HCT116 (cell line): ENCODE measurements around the gene SLC3A2. TPM values are rescaled to one million over a fixed set of nuclear protein-coding genes. Genes with fewer than 3 reads are reported as not detected.
A peak's percentile ranks its signal among the peaks of the same experiment; 100 is the strongest.

Experiments used
- ATAC-seq: fragments of 200-7000 bp; cut with Tn5 transposase; 2 replicates; pipeline ENCODE4 v1.9.1; 2020; ENCODE audit warnings: mild to moderate bottlenecking, moderate library complexity
- BruUV-seq: library from RNA; stranded (reverse); fragments of 400-500 nt; replicated peaks from 2 replicates; lab custom pipeline; 2021; lab: Mats Ljungman, UMichigan
- CTCF ChIA-PET: fragments of 300-600 bp; sonication (Branson Sonifier 250); formaldehyde crosslinking; loops from one replicate; lab custom pipeline; 2021; ENCODE audit warnings: antibody characterized with exemption; lab: Charles Lee
- POLR2A ChIA-PET: fragments of 300-600, 350-600 bp; sonication (Branson Sonifier 250); formaldehyde crosslinking; loops from one replicate; lab custom pipeline; 2021; ENCODE audit warnings: antibody characterized with exemption; lab: Charles Lee
- RAD21 ChIA-PET, 2 experiments: fragments of 300-600 bp; sonication (Branson Sonifier 250); formaldehyde crosslinking; loops; one replicate each; lab custom pipeline; 2023; ENCODE audit warnings: low total read pairs in 2 of 2; ENCODE audit not compliant: uncharacterized antibody in 2 of 2, unreplicated experiment in 2 of 2, low non-redundant PET in 1 of 2; lab: Charles Lee
- DNase-seq: peaks from one replicate; pipeline ENCODE4 v3.0.0-alpha.2; 2010; ENCODE audit warnings: low read depth, low spot score
- H2AFZ ChIP-seq: fragments of 200-600 bp; shearing (Covaris generic), sonication (generic); 2 replicates; pipeline ENCODE4 v1.6.1; 2017; ENCODE audit warnings: low read depth, mixed run types, mixed read lengths, antibody characterized with exemption, low read length; ENCODE audit not compliant: poor library complexity, severe bottlenecking
- H3K27ac ChIP-seq: 2 replicates; pipeline ENCODE4 v1.5.1; 2012; ENCODE audit warnings: low read depth, low read length
- H3K27me3 ChIP-seq: fragments of 200-600 bp; sonication (generic); 2 replicates; pipeline ENCODE4 v1.6.1; 2016; ENCODE audit warnings: mixed run types, low read length, mixed read lengths; ENCODE audit not compliant: insufficient read depth
- H3K36me3 ChIP-seq, 2 experiments: fragments of 200-500 bp in 1 of 2; fragments of 200-600 bp in 1 of 2; sonication (Bioruptor generic) in 1 of 2; sonication (generic) in 1 of 2; 2 replicates each; pipeline versions ENCODE4 v1.5.1 to v1.6.1; 2014 to 2016; ENCODE audit warnings: low read length in 2 of 2, inconsistent platforms in 1 of 2, mixed read lengths in 1 of 2, mixed run types in 1 of 2; ENCODE audit not compliant: insufficient read depth in 2 of 2, control insufficient read depth in 1 of 2
- H3K4me1 ChIP-seq, 2 experiments: fragments of 200-600 bp in 1 of 2; sonication (generic) in 1 of 2; 2 replicates each; pipeline versions ENCODE4 v1.5.1 to v1.6.1; 2012 to 2017; ENCODE audit warnings: low read length in 2 of 2, inconsistent platforms in 1 of 2, mild to moderate bottlenecking in 1 of 2, mixed read lengths in 1 of 2, mixed run types in 1 of 2, moderate library complexity in 1 of 2; ENCODE audit not compliant: insufficient read depth in 2 of 2, control insufficient read depth in 1 of 2
- H3K4me2 ChIP-seq: fragments of 200-600 bp; sonication (generic); 2 replicates; pipeline ENCODE4 v1.6.1; 2017; ENCODE audit warnings: mixed run types, low read length, mixed read lengths
- H3K4me3 ChIP-seq, 2 experiments: fragments of 200-600 bp in 1 of 2; sonication (generic) in 1 of 2; replicated peaks in 1 of 2; 2 replicates each; pipeline ENCODE4 v1.5.1; 2011 to 2016; ENCODE audit warnings: low read length in 2 of 2, control low read depth in 1 of 2, low read depth in 1 of 2, mild to moderate bottlenecking in 1 of 2, mixed read lengths in 1 of 2, mixed run types in 1 of 2
- H3K79me2 ChIP-seq: fragments of 200-600 bp; sonication (generic); 2 replicates; pipeline ENCODE4 v1.6.1; 2017; ENCODE audit warnings: mild to moderate bottlenecking, mixed run types, low read length, moderate library complexity, mixed read lengths; ENCODE audit not compliant: insufficient read depth
- H3K9ac ChIP-seq: fragments of 200-600 bp; sonication (generic); 2 replicates; pipeline ENCODE4 v1.6.1; 2016; ENCODE audit warnings: low read length, mixed read lengths
- H3K9me2 ChIP-seq: fragments of 200-600 bp; sonication (generic), shearing (Covaris generic); 2 replicates; pipeline ENCODE4 v1.6.1; 2017; ENCODE audit warnings: mixed run types, mild to moderate bottlenecking, moderate library complexity; ENCODE audit not compliant: insufficient read depth
- H3K9me3 ChIP-seq, 2 experiments: fragments of 200-500 bp in 1 of 2; fragments of 200-600 bp in 1 of 2; sonication (Bioruptor generic) in 1 of 2; sonication (generic) in 1 of 2; 2 replicates each; pipeline ENCODE4 v1.6.1; 2014 to 2017; ENCODE audit warnings: low read length in 2 of 2, mixed read lengths in 2 of 2, inconsistent platforms in 1 of 2, low read depth in 1 of 2, mild to moderate bottlenecking in 1 of 2, mixed run types in 1 of 2, moderate library complexity in 1 of 2; ENCODE audit not compliant: control insufficient read depth in 1 of 2, insufficient read depth in 1 of 2
- H4K20me1 ChIP-seq: fragments of 200-600 bp; sonication (generic), shearing (Covaris generic); 2 replicates; pipeline ENCODE4 v1.6.1; 2017; ENCODE audit warnings: mixed run types, mild to moderate bottlenecking, moderate library complexity; ENCODE audit not compliant: insufficient read depth
- CEBPB ChIP-seq: IDR thresholded peaks from 2 replicates; pipeline ENCODE4 v1.6.1; 2012; ENCODE audit warnings: low read depth
- CTCF ChIP-seq, 3 experiments: fragments of 200-600 bp in 1 of 3; sonication (generic) in 1 of 3; IDR thresholded peaks in 2 of 3; conservative IDR thresholded peaks in 1 of 3; 2 replicates each; pipeline ENCODE4 v1.5.1; 2012 to 2017; ENCODE audit warnings: low read depth in 2 of 3, low read length in 2 of 3, antibody characterized with exemption in 1 of 3, borderline replicate concordance in 1 of 3, control low read depth in 1 of 3, mild to moderate bottlenecking in 1 of 3, mixed read lengths in 1 of 3, mixed run types in 1 of 3, moderate library complexity in 1 of 3; ENCODE audit not compliant: insufficient read depth in 1 of 3
- EZH2phosphoT487 ChIP-seq: fragments of 200-600 bp; IDR thresholded peaks from 2 replicates; pipeline ENCODE4 v1.6.1; 2018; ENCODE audit warnings: antibody characterized with exemption, borderline replicate concordance
- POLR2A ChIP-seq: IDR thresholded peaks from 2 replicates; pipeline ENCODE4 v1.7.0; 2011; ENCODE audit warnings: borderline replicate concordance; ENCODE audit not compliant: insufficient read depth, insufficient read length; ENCODE audit errors: extremely low read depth
- RAD21 ChIP-seq: IDR thresholded peaks from 2 replicates; pipeline ENCODE4 v1.6.1; 2012; ENCODE audit warnings: low read depth, mild to moderate bottlenecking
- SIN3A ChIP-seq: IDR thresholded peaks from 2 replicates; pipeline ENCODE4 v1.6.1; 2012; ENCODE audit warnings: low read depth
- SP1 ChIP-seq: IDR thresholded peaks from 2 replicates; pipeline ENCODE4 v1.6.1; 2012; ENCODE audit warnings: low read depth
- YY1 ChIP-seq: IDR thresholded peaks from 2 replicates; pipeline ENCODE4 v1.6.1; 2011; ENCODE audit warnings: low read length, low read depth, moderate library complexity, mild to moderate bottlenecking; ENCODE audit not compliant: insufficient replicate concordance; ENCODE audit errors: extremely low read depth
- ZNF274 ChIP-seq: fragments of 200-500 bp; sonication (Bioruptor generic); IDR thresholded peaks from 2 replicates; pipeline ENCODE4 v1.6.1; 2014; ENCODE audit warnings: mild to moderate bottlenecking, low read depth, low read length, inconsistent platforms
- intact Hi-C: fragments of 100-400 bp; cut with micrococcal nuclease; formaldehyde crosslinking; loops from 2 replicates; pipeline ENCODE4 v1.10.0; 2022
- total RNA-seq: library from RNA; stranded (reverse); gene quantifications from one replicate; pipeline ENCODE4 v1.2.1, GENCODE V29; 2021; ENCODE audit not compliant: unreplicated experiment

Gene SLC3A2
- total RNA-seq, 1 experiment from 2014 or later: 418 TPM

- POLR2A ChIA-PET: interaction anchor here (0.7 to 2.8 kb wide), 16 partner anchors 8 to 165 kb away, joined by 3 to 113 read pairs (median 6); partner anchors contain the start of genes HNRNPUL2, LBHD1, NXF1 and TMEM223
- Histone ChIP-seq H4K20me1 (no peaks in the 10 kb centered on the region; the same call in 1 of the 2 replicates), H3K4me1 (peaks cover 7 to 32% of the 10 kb centered on the region in 2 experiments), H3K79me2 (peaks cover 60% of the 10 kb centered on the region), H3K9ac (peak within 1 kb of the TSS; percentile 92), H3K36me3 (peaks cover 17 to 34% of the 10 kb centered on the region in 2 experiments), H2AFZ (no peak within 1 kb of the TSS), H3K4me3 (peak within 1 kb of the TSS; percentile 86 to 93), H3K9me3 (no peaks in the 10 kb centered on the region), H3K27ac (peak within 1 kb of the TSS; percentile 64), H3K9me2 (no peaks in the 10 kb centered on the region), H3K4me2 (peak within 1 kb of the TSS; percentile 92), H3K27me3 (no peaks in the 10 kb centered on the region)
- CTCF ChIA-PET: interaction anchor here (0.9 to 1.3 kb wide), 3 partner anchors 46 to 48 kb away, joined by 3 to 6 read pairs (median 4); partner anchors contain the start of genes SLC3A2 and TMEM179B
- RAD21 ChIA-PET: no interaction called here
- TSS peak; percentile 89 for BruUV-seq
- TF ChIP-seq SIN3A (no peak), POLR2A (peak; percentile 59)
- intact Hi-C loops: loop anchor here (1.0 kb wide), 1 partner anchor 9 kb away; no protein-coding TSS in a partner anchor
- DNase-seq: no peak
- ATAC-seq: peak; percentile 7
Observed at GRCh38 chr11:62832336-62833234, 48.1 kb upstream of the SLC3A2 start, which contains the start of gene TEX54. TSS of gene TEX54 (minus strand) at chr11:62832841.

- ATAC-seq (no peak), DNase-seq (no peak)
- Histone ChIP-seq H3K4me1 (peaks cover 5 to 35% of the 10 kb centered on the region in 2 experiments), H3K4me3 (no peak overlapping the region), H4K20me1 (no peaks in the 10 kb centered on the region; the same call in 1 of the 2 replicates), H3K9ac (no peak overlapping the region), H3K36me3 (peaks cover 15 to 40% of the 10 kb centered on the region in 2 experiments), H2AFZ (no peak overlapping the region), H3K79me2 (peaks cover 63% of the 10 kb centered on the region), H3K9me2 (no peaks in the 10 kb centered on the region), H3K9me3 (no peaks in the 10 kb centered on the region), H3K27me3 (no peaks in the 10 kb centered on the region), H3K4me2 (no peak overlapping the region), H3K27ac (no peak overlapping the region)
- ChIA-PET POLR2A (no interaction called here), RAD21 (no interaction called here), CTCF (interaction anchor here (0.5 kb wide), 1 partner anchor 161 kb away, joined by 5 read pairs; no protein-coding TSS in a partner anchor)
- BruUV-seq: no TSS peak
- intact Hi-C loops: no loop called here
- TF ChIP-seq POLR2A: no peak
- no peak for TF ChIP-seq CEBPB
- TF ChIP-seq YY1: no peak
- no peak for TF ChIP-seq ZNF274
- no peak for TF ChIP-seq EZH2phosphoT487
- TF ChIP-seq RAD21: no peak
- TF ChIP-seq CTCF (IDR thresholded peaks at IDR 0.05 in 2 of 3, conservative IDR thresholded peaks at IDR 0.05 in 1 of 3; ENCODE audit: borderline replicate concordance in 1 of 3, insufficient read depth in 1 of 3, low read depth in 2 of 3, low read length in 2 of 3): no peak
- TF ChIP-seq SP1: no peak
- TF ChIP-seq, all 23 proteins: peak for 0
Observed at GRCh38 chr11:62835336-62835735, 45.4 kb upstream of the SLC3A2 start.
